Endothelial cell of umbilical vein (primary cell): ENCODE data around the gene LTN1. TPM values are rescaled to one million over a fixed set of nuclear protein-coding genes. Genes with fewer than 3 reads are reported as not detected.

ENCODE experiments used
- BruUV-seq: library from RNA; stranded (reverse); fragments of 400-500 nt; replicated peaks from 2 replicates; lab custom pipeline; 2021; lab: Mats Ljungman, UMichigan
- CTCF ChIA-PET: fragments of 300-600, 350-600 bp; sonication (Branson Sonifier 250); formaldehyde crosslinking; loops from one replicate; lab custom pipeline; 2021; ENCODE audit warnings: antibody characterized with exemption, inconsistent platforms; lab: Charles Lee
- POLR2A ChIA-PET: fragments of 300-600, 350-600 bp; sonication (Branson Sonifier 250); formaldehyde crosslinking; loops from one replicate; lab custom pipeline; 2021; ENCODE audit warnings: antibody characterized with exemption, inconsistent platforms; lab: Charles Lee
- DNase-seq: peaks from one replicate; pipeline ENCODE4 v3.0.0-alpha.2; 2011; ENCODE audit warnings: low read depth, low spot score
- FAIRE-seq: peaks from 2 replicates; lab custom pipeline; 2011; peaks lifted over from hg19 to GRCh38; lab: Jason Lieb, UNC
- H2AFZ ChIP-seq: 2 replicates; pipeline ENCODE4 v1.6.0; 2012; ENCODE audit warnings: low read depth, low read length, control low read depth, inconsistent platforms
- H3K27ac ChIP-seq: 2 replicates; pipeline ENCODE4 v1.5.1; 2011; ENCODE audit warnings: low read depth, mild to moderate bottlenecking, control low read depth, low read length, moderate library complexity; ENCODE audit not compliant: insufficient read depth
- H3K27me3 ChIP-seq, 2 experiments: 2 replicates each; pipeline versions ENCODE4 v1.6.0 to v1.6.1; 2011; ENCODE audit warnings: low read length in 2 of 2, mixed read lengths in 1 of 2; ENCODE audit not compliant: control insufficient read depth in 2 of 2, insufficient read depth in 2 of 2
- H3K36me3 ChIP-seq, 2 experiments: 2 replicates in 1 of 2; 3 replicates in 1 of 2; pipeline ENCODE4 v1.5.1; 2011; ENCODE audit warnings: low read length in 2 of 2, mild to moderate bottlenecking in 1 of 2, moderate library complexity in 1 of 2; ENCODE audit not compliant: control insufficient read depth in 2 of 2, insufficient read depth in 2 of 2; ENCODE audit errors: extremely low read depth in 1 of 2
- H3K4me1 ChIP-seq: 3 replicates; pipeline ENCODE4 v1.5.1; 2011; ENCODE audit warnings: mild to moderate bottlenecking, low read length; ENCODE audit not compliant: control insufficient read depth, insufficient read depth; ENCODE audit errors: extremely low read depth
- H3K4me2 ChIP-seq: 2 replicates; pipeline ENCODE4 v1.6.1; 2011; ENCODE audit warnings: low read length, control low read depth, mixed read lengths; ENCODE audit not compliant: insufficient read depth
- H3K4me3 ChIP-seq, 3 experiments: fragments of 200-600 bp in 1 of 3; sonication (generic), shearing (Covaris generic) in 1 of 3; replicated peaks in 1 of 3; 2 replicates each; pipeline ENCODE4 v1.5.1; 2011 to 2016; ENCODE audit warnings: control low read depth in 3 of 3, low read length in 3 of 3, mild to moderate bottlenecking in 2 of 3, inconsistent platforms in 1 of 3, low read depth in 1 of 3, moderate library complexity in 1 of 3; ENCODE audit not compliant: insufficient read depth in 1 of 3
- H3K79me2 ChIP-seq: 2 replicates; pipeline ENCODE4 v1.6.0; 2012; ENCODE audit warnings: low read length, inconsistent platforms; ENCODE audit not compliant: control insufficient read depth, insufficient read depth
- H3K9ac ChIP-seq: replicated peaks from 2 replicates; pipeline ENCODE3; 2011; ENCODE audit warnings: low read length, control low read depth; ENCODE audit not compliant: insufficient read depth; ENCODE audit errors: extremely low read depth
- H3K9me1 ChIP-seq: replicated peaks from 3 replicates; pipeline ENCODE4 v1.6.0; 2011; ENCODE audit warnings: mild to moderate bottlenecking, low read length; ENCODE audit not compliant: control insufficient read depth, insufficient read depth; ENCODE audit errors: extremely low read depth
- H3K9me3 ChIP-seq: replicated peaks from 2 replicates; pipeline ENCODE4 v1.5.1; 2012; ENCODE audit warnings: low read length, inconsistent platforms; ENCODE audit not compliant: control insufficient read depth, insufficient read depth
- H4K20me1 ChIP-seq: replicated peaks from 2 replicates; pipeline ENCODE3; 2011; ENCODE audit warnings: mild to moderate bottlenecking, low read length; ENCODE audit not compliant: control insufficient read depth, insufficient read depth; ENCODE audit errors: extremely low read depth
- CTCF ChIP-seq, 2 donors: IDR thresholded peaks; 1 replicate in 1 of 2; 2 replicates in 1 of 2; pipeline ENCODE4 v1.5.1; 2011; ENCODE audit warnings: low read length in 2 of 2, mild to moderate bottlenecking in 2 of 2, moderate library complexity in 2 of 2, control low read depth in 1 of 2, inconsistent platforms in 1 of 2, low read depth in 1 of 2; ENCODE audit not compliant: insufficient read depth in 1 of 2; ENCODE audit errors: extremely low read depth in 1 of 2
- EZH2 ChIP-seq: IDR thresholded peaks from 2 replicates; pipeline ENCODE4 v1.6.1; 2012; ENCODE audit warnings: borderline replicate concordance, low read depth, mild to moderate bottlenecking, moderate library complexity, low read length, inconsistent platforms; ENCODE audit not compliant: severe bottlenecking
- FOS ChIP-seq: IDR thresholded peaks from 2 replicates; pipeline ENCODE4 v1.6.1; 2011; ENCODE audit warnings: mild to moderate bottlenecking, low read length, moderate library complexity, borderline replicate concordance; ENCODE audit not compliant: insufficient read depth
- GATA2 ChIP-seq: IDR thresholded peaks from 2 replicates; pipeline ENCODE4 v1.7.0; 2011; ENCODE audit warnings: low read depth, mild to moderate bottlenecking, moderate library complexity, mixed read lengths, low read length; ENCODE audit not compliant: insufficient read length, insufficient read depth
- JUN ChIP-seq: IDR thresholded peaks from 2 replicates; pipeline ENCODE4 v1.6.1; 2011; ENCODE audit warnings: borderline replicate concordance, low read depth; ENCODE audit not compliant: insufficient read length, insufficient read depth
- MAX ChIP-seq: IDR thresholded peaks from 2 replicates; pipeline ENCODE4 v1.6.1; 2011; ENCODE audit not compliant: insufficient read depth, insufficient read length
- MYC ChIP-seq: IDR thresholded peaks from one replicate; pipeline ENCODE4 v1.6.1; 2011; ENCODE audit warnings: mild to moderate bottlenecking, low read depth, low read length
- POLR2A ChIP-seq: IDR thresholded peaks from 2 replicates; pipeline ENCODE4 v1.6.1; 2012; ENCODE audit warnings: low read depth, mild to moderate bottlenecking, control low read depth, low read length
- POLR2AphosphoS5 ChIP-seq: IDR thresholded peaks from 2 replicates; pipeline ENCODE4 v1.6.1; 2012; ENCODE audit warnings: low read depth, mild to moderate bottlenecking, control low read depth, low read length, moderate library complexity; ENCODE audit not compliant: insufficient read depth
- dilution Hi-C: fragments of 300-500 bp; cut with MboI; formaldehyde crosslinking; loops from one replicate; pipeline ENCODE4 v1.15.0; 2019; ENCODE audit warnings: low sequenced_read_pairs; ENCODE audit not compliant: extremely low pct_ligation_motif_present
- intact Hi-C: fragments of 100-400 bp; cut with micrococcal nuclease; formaldehyde crosslinking; loops from one replicate; pipeline ENCODE4 v1.10.0; 2022
- polyA plus RNA-seq, 4 experiments: library from polyadenylated mRNA; depleted of rRNA in 3 of 4; stranded (reverse) in 3 of 4; unstranded in 1 of 4; fragments of >200 nt; gene quantifications; 2 replicates each; pipeline versions ENCODE4 v1.2.1 to v1.2.3, GENCODE V29; 2011 to 2012; ENCODE audit warnings: missing spikeins in 1 of 4
- total RNA-seq: library from RNA; stranded (reverse); gene quantifications from 2 replicates; pipeline ENCODE4 v1.2.3, GENCODE V29; 2021

LTN1 gene
- total and polyA plus RNA-seq, 2 donors (not counting 3 experiments of a cell fraction or from before 2014, with no cell fraction given), result 3.8 to 23.0 TPM

- BruUV-seq, result no TSS peak
- peaks cover 8 to 17% of the 10 kb centered on the region in 2 experiments for H3K36me3 ChIP-seq
- H2AFZ ChIP-seq, result no peak overlapping the region
- no peaks in the 10 kb centered on the region for H3K9me1 ChIP-seq
- no peak overlapping the region for H3K4me2 ChIP-seq
- dilution Hi-C loops, result no loop called here
- H3K9ac ChIP-seq, result no peak overlapping the region
- no peak overlapping the region for H3K4me3 ChIP-seq
- no peak overlapping the region for H3K27ac ChIP-seq
- H3K4me1 ChIP-seq, result no peaks in the 10 kb centered on the region
- H3K79me2 ChIP-seq, result peaks cover 2% of the 10 kb centered on the region
- ChIA-PET POLR2A (no interaction called here), CTCF (no interaction called here)
- TF ChIP-seq FOS, result no peak
- TF ChIP-seq CTCF (IDR thresholded peaks at IDR 0.05; ENCODE audit: extremely low read depth in 1 of 2, insufficient read depth in 1 of 2, low read depth in 1 of 2, low read length in 2 of 2), result no peak
- TF ChIP-seq MAX, result no peak
- no peak for TF ChIP-seq MYC
- TF ChIP-seq GATA2, result no peak
- TF ChIP-seq POLR2AphosphoS5, result no peak
- TF ChIP-seq EZH2, result no peak
- TF ChIP-seq POLR2A, result no peak
- no peak for TF ChIP-seq JUN
- no peaks in the 10 kb centered on the region for H3K27me3 ChIP-seq
- H4K20me1 ChIP-seq, result no peaks in the 10 kb centered on the region
- FAIRE-seq (no peak), DNase-seq (no peak)
- no peaks in the 10 kb centered on the region for H3K9me3 ChIP-seq
- intact Hi-C loops, result no loop called here
Measured at GRCh38 chr21:28971171-28971570, 21.5 kb downstream of the LTN1 start.
